GM12872 (cell line): Measurements from ENCODE around the gene KRTAP4-16.
"Not testable (repeated sequence)": the region's sequence is repeated elsewhere in the genome, so short reads cannot be mapped to it uniquely, and the experiment has no call there.

Source experiments
- CTCF ChIP-seq: IDR thresholded peaks from 3 replicates; pipeline ENCODE4 v1.5.1; 2011; ENCODE audit warnings: low read depth, mild to moderate bottlenecking, low read length, moderate library complexity; ENCODE audit not compliant: insufficient read depth

KRTAP4-16 gene

GRCh38 chr17:41123991-41124371 is 22.0 kb upstream of the KRTAP4-16 start, which contains the start of gene KRTAP4-12:
Gene KRTAP4-12 (minus strand): TSS chr17:41124182. CDS start chr17:41124122, 60 bp downstream.
- not testable (repeated sequence) for TF ChIP-seq CTCF

DNA sequence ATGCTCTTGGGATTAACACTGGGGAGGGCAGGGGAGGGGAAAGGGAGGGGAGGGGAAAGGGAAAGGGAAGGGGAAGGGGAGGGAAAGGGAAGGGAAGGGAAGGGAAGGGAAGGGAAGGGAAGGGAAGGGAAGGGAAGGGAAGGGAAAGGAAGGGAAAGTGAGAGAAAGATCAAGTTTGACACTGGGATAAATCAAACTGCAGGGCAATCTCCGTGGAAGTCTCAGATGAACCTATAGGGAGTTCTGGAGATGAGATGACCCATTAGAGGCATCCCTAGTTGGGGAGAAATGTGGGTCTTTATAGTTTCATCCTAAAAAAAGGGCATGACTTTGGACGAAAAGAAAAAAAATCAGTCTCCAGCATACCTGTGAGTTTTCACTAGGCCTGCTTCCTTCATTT is 19.7 kb upstream of the KRTAP4-16 start:
- TF ChIP-seq CTCF: no peak

DNA sequence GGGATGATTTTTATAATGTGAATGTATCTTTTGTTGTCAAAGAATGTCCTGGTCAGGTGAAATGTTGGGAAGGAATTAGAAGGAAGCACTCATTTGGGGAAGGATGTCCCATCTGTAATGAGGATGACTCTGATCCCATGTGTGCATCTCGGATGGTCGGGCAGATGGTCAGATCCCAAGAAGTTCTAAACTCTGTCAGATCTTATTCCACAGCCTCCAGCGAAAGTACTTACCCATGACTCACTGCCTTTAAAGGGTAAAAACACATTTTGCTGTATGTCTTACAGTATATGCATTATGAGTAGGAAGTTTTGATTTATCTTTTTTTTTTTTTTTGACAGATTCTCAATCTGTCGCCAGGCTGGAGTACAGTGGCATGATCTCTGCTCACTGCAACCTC is 16.7 kb upstream of the KRTAP4-16 start:
- no peak for TF ChIP-seq CTCF

DNA sequence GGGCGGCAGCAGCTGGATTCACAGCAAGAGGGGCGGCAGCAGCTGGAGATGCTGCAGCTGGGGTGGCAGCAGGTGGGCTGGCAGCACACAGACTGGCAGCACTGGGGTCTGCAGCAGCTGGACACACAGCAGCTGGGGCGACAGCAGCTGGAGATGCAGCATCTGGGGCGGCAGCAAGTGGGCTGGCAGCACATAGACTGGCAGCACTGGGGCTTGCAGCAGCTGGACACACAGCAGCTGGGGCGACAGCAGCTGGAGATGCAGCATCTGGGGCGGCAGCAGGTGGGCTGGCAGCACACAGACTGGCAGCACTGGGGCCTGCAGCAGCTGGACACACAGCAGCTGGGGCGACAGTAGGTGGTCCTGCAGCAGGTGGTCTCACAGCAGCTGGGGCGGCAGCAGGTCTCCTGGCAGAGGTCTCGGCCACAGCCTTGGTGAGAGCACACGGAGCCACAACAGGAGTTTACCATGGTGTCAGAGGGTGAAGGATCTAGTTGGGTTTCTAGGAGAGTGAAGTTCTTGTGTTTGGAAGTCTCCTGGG is 15.9 kb upstream of the KRTAP4-16 start, which contains the start of gene KRTAP4-11:
Gene KRTAP4-11, minus strand, starts transcription at position 528 of the 541 bp plus-strand sequence. Its CDS starts 58 bp downstream, at position 470.
- TF ChIP-seq CTCF: not testable (repeated sequence)

DNA sequence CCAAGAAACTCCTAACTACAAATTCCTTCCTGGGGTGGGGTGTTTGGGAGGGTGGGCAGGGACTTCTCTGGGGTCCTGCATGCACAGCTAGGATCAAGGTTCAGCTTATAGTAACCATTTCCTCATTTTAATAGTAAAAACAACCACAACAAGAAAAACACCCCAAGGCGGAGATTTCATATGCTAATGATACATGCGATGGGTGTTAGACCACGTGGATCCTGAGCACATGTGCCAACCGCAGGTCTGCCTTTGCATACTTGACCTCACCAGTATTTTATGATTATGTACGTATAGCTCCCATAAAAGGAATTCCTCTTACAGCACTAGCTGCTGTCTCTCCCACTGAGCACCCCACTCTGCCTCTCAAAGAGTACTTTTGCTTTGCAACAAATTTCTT is 14.3 kb upstream of the KRTAP4-16 start:
- TF ChIP-seq CTCF: no peak

DNA sequence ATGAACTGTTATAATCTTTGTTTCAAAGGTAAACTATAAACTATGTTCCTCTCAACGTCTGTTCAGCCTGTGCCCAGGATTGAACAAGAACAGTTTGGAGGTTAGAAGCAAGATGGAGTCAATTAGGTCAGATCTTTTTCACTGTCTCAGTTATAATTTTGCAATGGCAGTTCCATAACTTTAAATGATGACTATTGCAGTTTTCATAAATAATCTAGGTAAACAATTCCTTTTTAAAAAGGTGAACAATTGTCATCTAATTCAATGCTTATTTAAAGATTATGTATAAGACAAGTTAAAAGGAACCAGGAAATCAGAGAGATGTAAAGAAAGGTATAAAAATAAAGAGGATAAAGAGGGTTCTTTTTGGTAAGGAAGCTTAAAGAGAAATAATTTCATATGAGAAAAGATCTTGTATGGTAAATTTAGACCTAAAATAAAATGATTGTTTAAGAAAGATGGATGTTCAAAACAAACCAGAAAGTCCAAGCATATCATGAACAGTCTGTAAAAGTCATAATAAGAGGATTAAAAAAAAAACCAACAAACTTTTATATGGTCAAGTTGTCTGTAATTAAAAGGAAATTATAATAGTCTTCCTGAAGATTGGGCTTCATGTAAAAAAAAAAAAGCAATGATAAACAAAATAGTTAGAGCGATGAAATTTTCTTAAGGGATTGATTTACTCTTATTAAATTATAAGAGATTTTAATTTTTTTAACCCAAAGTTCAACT is 9.3 kb upstream of the KRTAP4-16 start:
- TF ChIP-seq CTCF: no peak

DNA sequence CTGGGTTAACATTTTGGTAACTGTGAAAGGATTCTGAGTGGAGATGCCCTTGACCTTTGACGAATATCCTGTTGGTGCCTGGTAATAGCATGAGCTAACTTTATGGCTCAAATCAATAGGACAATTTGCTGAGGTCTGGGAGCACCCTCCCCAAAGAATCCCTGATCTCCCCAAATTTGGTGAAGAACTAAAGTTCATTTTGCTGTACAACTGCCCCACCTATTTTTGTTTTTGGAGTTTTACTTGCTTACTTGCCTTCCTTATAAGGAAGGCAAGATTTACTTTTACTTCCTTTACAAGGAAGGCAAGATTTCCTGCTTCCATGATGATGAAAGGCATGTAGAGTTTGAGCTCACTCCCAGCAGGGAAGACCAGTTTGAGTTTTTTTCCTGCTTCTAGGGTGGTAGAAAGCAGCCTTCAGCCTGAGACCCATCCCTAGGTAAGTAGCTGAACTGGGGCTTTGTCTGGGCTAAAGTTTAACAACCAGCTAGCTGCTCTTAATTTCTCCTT is 6.0 kb upstream of the KRTAP4-16 start:
- no peak for TF ChIP-seq CTCF
